ENCODE measurements around the gene HCN3. TPM values are rescaled to one million over a fixed set of nuclear protein-coding genes. Genes with fewer than 3 reads are reported as not detected.

HCN3 gene
- total and polyA plus RNA-seq, 2 of the 13 experiments (the other 11 are each of a cell fraction or from before 2014, with no cell fraction given), result 2.4 to 10.2 TPM

DNA sequence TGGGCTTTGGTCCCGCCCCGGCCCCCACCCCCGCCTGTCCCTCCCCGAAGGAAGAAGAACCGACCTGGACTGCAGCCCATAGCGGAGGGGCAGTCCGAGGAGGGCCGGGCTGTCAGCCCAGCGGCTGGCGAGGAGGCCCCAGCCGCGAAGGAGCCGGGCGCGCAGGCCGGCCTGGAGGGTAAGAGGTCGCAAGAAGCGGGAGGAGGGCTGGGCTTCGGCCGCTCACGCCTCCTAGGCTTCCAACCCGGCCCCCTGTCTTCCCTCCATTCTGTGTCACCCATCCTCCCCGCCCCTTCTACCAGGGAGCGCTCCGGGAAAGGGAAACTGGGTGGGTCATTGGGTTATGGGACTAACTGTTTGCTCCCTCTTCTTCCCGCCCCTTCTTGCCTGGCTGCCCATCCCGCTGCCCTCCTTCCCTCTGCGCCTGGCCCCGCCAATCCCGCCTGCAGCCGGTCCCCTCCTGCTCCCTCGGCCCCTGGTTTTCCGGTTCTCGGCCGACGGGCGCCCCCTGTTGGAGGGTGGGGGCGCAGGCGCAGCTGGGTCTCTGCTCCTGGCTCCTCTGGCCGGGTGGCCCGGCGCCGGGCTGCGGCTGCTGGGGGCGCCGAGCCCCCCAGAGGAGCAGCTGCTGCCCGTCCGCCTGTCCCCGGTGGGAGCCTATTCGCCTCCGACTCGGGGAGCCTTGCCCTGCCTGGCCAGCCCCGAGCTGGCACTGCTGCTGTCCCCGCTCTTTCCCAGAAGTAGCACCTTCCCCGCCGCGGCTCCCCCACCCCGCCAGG lies 45.9 kb downstream of the HCN3 start (continued):
- TF ChIP-seq, protein P1, sequence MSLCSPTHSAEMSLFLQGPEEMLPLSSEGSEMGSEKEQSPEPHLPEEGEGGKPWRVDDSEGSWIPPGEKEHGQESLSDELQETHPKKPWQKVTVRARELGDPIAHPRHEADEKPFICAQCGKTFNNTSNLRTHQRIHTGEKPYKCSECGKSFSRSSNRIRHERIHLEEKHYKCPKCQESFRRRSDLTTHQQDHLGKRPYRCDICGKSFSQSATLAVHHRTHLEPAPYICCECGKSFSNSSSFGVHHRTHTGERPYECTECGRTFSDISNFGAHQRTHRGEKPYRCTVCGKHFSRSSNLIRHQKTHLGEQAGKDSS (CRISPR knock-in tag; IDR thresholded peaks at IDR 0.05; ENCODE audit: borderline replicate concordance, low read depth), result peak; percentile 16; the same call in 1 of the 2 replicates
- no peak for TF ChIP-seq ZNF839 (CRISPR knock-in tag; IDR thresholded peaks at IDR 0.05; ENCODE audit: borderline replicate concordance)
- no peak; the same call in 1 of the 2 replicates for TF ChIP-seq MED1 (CRISPR knock-in tag; IDR thresholded peaks at IDR 0.05)
- no peak for TF ChIP-seq ZNF253 (CRISPR knock-in tag; IDR thresholded peaks at IDR 0.05; ENCODE audit: borderline replicate concordance)
- TF ChIP-seq, protein P2, sequence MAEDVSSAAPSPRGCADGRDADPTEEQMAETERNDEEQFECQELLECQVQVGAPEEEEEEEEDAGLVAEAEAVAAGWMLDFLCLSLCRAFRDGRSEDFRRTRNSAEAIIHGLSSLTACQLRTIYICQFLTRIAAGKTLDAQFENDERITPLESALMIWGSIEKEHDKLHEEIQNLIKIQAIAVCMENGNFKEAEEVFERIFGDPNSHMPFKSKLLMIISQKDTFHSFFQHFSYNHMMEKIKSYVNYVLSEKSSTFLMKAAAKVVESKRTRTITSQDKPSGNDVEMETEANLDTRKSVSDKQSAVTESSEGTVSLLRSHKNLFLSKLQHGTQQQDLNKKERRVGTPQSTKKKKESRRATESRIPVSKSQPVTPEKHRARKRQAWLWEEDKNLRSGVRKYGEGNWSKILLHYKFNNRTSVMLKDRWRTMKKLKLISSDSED (CRISPR knock-in tag; IDR thresholded peaks at IDR 0.05), result no peak
- TF ChIP-seq, protein P3, sequence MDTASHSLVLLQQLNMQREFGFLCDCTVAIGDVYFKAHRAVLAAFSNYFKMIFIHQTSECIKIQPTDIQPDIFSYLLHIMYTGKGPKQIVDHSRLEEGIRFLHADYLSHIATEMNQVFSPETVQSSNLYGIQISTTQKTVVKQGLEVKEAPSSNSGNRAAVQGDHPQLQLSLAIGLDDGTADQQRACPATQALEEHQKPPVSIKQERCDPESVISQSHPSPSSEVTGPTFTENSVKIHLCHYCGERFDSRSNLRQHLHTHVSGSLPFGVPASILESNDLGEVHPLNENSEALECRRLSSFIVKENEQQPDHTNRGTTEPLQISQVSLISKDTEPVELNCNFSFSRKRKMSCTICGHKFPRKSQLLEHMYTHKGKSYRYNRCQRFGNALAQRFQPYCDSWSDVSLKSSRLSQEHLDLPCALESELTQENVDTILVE (CRISPR knock-in tag; IDR thresholded peaks at IDR 0.05), result no peak
- TF ChIP-seq, protein P4, sequence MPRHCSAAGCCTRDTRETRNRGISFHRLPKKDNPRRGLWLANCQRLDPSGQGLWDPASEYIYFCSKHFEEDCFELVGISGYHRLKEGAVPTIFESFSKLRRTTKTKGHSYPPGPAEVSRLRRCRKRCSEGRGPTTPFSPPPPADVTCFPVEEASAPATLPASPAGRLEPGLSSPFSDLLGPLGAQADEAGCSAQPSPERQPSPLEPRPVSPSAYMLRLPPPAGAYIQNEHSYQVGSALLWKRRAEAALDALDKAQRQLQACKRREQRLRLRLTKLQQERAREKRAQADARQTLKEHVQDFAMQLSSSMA (CRISPR knock-in tag; IDR thresholded peaks at IDR 0.05), result no peak
- no peak for TF ChIP-seq ZNF674 (CRISPR knock-in tag; IDR thresholded peaks at IDR 0.05; ENCODE audit: low read depth)
- 0 out of 2 replicates have a peak, but pooled peaks have one; percentile 53 for TF ChIP-seq ZNF850 (CRISPR knock-in tag; conservative IDR thresholded peaks at IDR 0.05)
- TF ChIP-seq REPIN1 (CRISPR knock-in tag; IDR thresholded peaks at IDR 0.05; ENCODE audit: borderline replicate concordance, low read depth), result peak; percentile 83
- TF ChIP-seq ZNF563 (CRISPR knock-in tag; IDR thresholded peaks at IDR 0.05), result 0 out of 2 replicates have a peak, but pooled peaks have one; percentile 28
- TF ChIP-seq ZNF670 (CRISPR knock-in tag; IDR thresholded peaks at IDR 0.05; ENCODE audit: borderline replicate concordance), result peak; percentile 39; the same call in 1 of the 2 replicates
- TF ChIP-seq SMAD3 (CRISPR knock-in tag; IDR thresholded peaks at IDR 0.05), result no peak
- no peak for TF ChIP-seq ZNF792 (CRISPR knock-in tag; IDR thresholded peaks at IDR 0.05)
- TF ChIP-seq ZNF747 (CRISPR knock-in tag; IDR thresholded peaks at IDR 0.05; ENCODE audit: borderline replicate concordance), result no peak
- no peak for TF ChIP-seq DMAP1 (CRISPR knock-in tag; IDR thresholded peaks at IDR 0.05)
- TF ChIP-seq, protein P5, sequence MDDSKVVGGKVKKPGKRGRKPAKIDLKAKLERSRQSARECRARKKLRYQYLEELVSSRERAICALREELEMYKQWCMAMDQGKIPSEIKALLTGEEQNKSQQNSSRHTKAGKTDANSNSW (CRISPR knock-in tag; IDR thresholded peaks at IDR 0.05; ENCODE audit: borderline replicate concordance), result no peak
- peak; percentile 12; the same call in 1 of the 2 replicates for TF ChIP-seq SMC3 (IDR thresholded peaks at IDR 0.05; ENCODE audit: low read length)
- no peak for TF ChIP-seq ZNF672 (CRISPR knock-in tag; IDR thresholded peaks at IDR 0.05)
- no peak for TF ChIP-seq ZNF383 (CRISPR knock-in tag; IDR thresholded peaks at IDR 0.05; ENCODE audit: borderline replicate concordance)
- TF ChIP-seq, protein P6, sequence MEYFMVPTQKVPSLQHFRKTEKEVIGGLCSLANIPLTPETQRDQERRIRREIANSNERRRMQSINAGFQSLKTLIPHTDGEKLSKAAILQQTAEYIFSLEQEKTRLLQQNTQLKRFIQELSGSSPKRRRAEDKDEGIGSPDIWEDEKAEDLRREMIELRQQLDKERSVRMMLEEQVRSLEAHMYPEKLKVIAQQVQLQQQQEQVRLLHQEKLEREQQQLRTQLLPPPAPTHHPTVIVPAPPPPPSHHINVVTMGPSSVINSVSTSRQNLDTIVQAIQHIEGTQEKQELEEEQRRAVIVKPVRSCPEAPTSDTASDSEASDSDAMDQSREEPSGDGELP (IDR thresholded peaks at IDR 0.05; ENCODE audit: borderline replicate concordance, low read depth), result peak; percentile 44; the same call in 1 of the 2 replicates
- TF ChIP-seq, protein P7, sequence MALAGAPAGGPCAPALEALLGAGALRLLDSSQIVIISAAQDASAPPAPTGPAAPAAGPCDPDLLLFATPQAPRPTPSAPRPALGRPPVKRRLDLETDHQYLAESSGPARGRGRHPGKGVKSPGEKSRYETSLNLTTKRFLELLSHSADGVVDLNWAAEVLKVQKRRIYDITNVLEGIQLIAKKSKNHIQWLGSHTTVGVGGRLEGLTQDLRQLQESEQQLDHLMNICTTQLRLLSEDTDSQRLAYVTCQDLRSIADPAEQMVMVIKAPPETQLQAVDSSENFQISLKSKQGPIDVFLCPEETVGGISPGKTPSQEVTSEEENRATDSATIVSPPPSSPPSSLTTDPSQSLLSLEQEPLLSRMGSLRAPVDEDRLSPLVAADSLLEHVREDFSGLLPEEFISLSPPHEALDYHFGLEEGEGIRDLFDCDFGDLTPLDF (CRISPR knock-in tag; IDR thresholded peaks at IDR 0.05), result peak; percentile 78
- TF ChIP-seq RXRB (CRISPR knock-in tag; IDR thresholded peaks at IDR 0.05; ENCODE audit: borderline replicate concordance), result peak; percentile 57; the same call in 1 of the 2 replicates
- peak; percentile 40 for TF ChIP-seq ZMYM4 (CRISPR knock-in tag; IDR thresholded peaks at IDR 0.05)
